ENCODE data around the gene TNS1.
A peak's percentile ranks its signal among the peaks of the same experiment; 100 is the strongest.

The TNS1 gene

GRCh38 chr2:217766356-217766755, 236.4 kb downstream of the TNS1 start:
- CTCF ChIA-PET = no interaction called here
- POLR2A ChIA-PET = no interaction called here
- no peak for TF ChIP-seq L3MBTL2 (conservative IDR thresholded peaks at IDR 0.05)
- DNase-seq (ENCODE audit: extremely low spot score) = no peak

DNA sequence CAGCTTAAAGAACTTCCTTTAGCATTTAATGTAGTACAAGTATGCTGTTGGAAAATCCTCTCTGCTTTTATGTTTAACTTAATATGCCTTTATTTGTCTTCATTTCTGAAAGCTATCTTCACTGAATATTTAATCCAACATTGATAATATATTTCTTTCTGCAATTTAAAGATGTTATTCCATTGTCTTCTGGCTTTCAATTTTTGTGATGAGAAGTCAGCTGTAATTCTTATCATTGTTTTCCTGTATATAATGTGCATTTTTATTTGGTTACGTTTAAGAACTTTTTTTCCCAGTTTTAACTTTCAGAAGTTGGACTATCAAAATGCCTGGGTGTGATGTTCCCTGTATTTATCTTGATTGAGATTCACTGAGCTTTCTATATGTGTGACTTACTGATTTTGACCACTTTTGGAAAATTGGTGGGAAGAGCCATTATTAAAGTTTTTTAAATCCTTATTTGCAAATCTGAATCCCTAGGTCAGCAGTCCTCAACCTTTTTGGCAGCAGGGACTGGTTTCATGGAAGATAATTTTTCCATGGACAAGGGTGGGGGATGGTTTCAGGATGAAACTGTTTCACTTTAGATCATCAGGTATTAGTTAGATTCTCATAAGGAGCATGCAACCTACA, 241.0 kb downstream of the TNS1 start:
- CTCF ChIA-PET = no interaction called here
- no peak for DNase-seq (ENCODE audit: extremely low spot score)
- POLR2A ChIA-PET = no interaction called here
- no peak for TF ChIP-seq CTBP1 (IDR thresholded peaks at IDR 0.05; ENCODE audit: borderline replicate concordance)
- TF ChIP-seq, protein P1, sequence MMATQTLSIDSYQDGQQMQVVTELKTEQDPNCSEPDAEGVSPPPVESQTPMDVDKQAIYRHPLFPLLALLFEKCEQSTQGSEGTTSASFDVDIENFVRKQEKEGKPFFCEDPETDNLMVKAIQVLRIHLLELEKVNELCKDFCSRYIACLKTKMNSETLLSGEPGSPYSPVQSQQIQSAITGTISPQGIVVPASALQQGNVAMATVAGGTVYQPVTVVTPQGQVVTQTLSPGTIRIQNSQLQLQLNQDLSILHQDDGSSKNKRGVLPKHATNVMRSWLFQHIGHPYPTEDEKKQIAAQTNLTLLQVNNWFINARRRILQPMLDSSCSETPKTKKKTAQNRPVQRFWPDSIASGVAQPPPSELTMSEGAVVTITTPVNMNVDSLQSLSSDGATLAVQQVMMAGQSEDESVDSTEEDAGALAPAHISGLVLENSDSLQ (IDR thresholded peaks at IDR 0.05) = no peak
- TF ChIP-seq SUZ12 (IDR thresholded peaks at IDR 0.05) = no peak
- TF ChIP-seq FOXA1 (IDR thresholded peaks at IDR 0.05) = no peak
- no peak for TF ChIP-seq NFRKB (IDR thresholded peaks at IDR 0.05)
- TF ChIP-seq ZNF384 (IDR thresholded peaks at IDR 0.05) = no peak
- TF ChIP-seq FOXM1 (IDR thresholded peaks at IDR 0.05; ENCODE audit: borderline replicate concordance) = no peak
- no peak for TF ChIP-seq TARDBP (IDR thresholded peaks at IDR 0.05)
- no peak for TF ChIP-seq FOXK2 (IDR thresholded peaks at IDR 0.05)
- no peak for TF ChIP-seq ELF4 (IDR thresholded peaks at IDR 0.05)
- no peak for TF ChIP-seq SP1 (IDR thresholded peaks at IDR 0.05)
- no peak for TF ChIP-seq ARNT (IDR thresholded peaks at IDR 0.05)
- no peak for TF ChIP-seq LEF1 (IDR thresholded peaks at IDR 0.05; ENCODE audit: borderline replicate concordance)
- TF ChIP-seq L3MBTL2 (conservative IDR thresholded peaks at IDR 0.05) = no peak

DNA sequence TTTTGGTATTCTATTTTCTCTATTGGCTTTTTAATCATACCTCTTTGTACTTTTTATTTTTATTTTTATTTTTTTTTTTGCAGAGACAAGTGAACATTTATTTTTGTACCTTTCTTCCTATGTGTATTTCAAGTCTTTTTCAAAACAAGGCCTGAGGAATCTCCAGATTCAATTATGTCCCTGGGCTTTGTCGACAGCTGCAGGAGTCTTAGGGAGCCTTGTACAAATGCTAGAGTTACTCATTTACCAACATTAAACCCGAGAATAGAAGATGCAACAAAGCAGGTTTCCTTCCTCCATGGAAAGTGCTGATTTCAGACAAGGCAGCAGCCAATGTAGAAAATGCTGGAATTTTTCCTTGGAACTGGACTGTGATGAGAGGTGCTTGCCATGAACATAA, 242.8 kb downstream of the TNS1 start:
- DNase-seq (ENCODE audit: extremely low spot score) = no peak
- TF ChIP-seq ZNF384 (IDR thresholded peaks at IDR 0.05) (no peak), SP1 (IDR thresholded peaks at IDR 0.05) (no peak), SUZ12 (IDR thresholded peaks at IDR 0.05) (no peak), ARNT (IDR thresholded peaks at IDR 0.05) (no peak), FOXA1 (IDR thresholded peaks at IDR 0.05) (no peak), NFRKB (IDR thresholded peaks at IDR 0.05) (no peak), BHLHE40 (IDR thresholded peaks at IDR 0.05; ENCODE audit: borderline replicate concordance) (no peak), HDGF (IDR thresholded peaks at IDR 0.05; ENCODE audit: borderline replicate concordance) (no peak)
- ChIA-PET POLR2A (no interaction called here), CTCF (no interaction called here)

DNA sequence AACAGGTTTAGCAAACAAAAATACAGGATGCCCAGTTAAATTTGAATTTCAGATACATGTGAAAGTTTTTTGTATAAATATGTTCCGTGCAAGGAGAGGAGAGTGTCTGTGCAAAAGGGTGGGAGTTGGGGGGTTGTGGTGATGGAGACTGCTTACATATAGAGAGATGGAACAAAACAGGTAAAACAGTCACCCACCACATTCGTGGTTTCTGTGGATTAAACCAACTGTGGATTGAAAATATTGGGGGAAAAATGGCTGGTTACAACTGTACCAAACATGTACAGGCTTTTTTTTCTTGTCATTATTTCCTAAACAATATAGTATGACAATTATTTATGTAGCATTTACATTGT, 245.7 kb downstream of the TNS1 start:
- POLR2A ChIA-PET = no interaction called here
- TF ChIP-seq SP1 (IDR thresholded peaks at IDR 0.05) = no peak
- TF ChIP-seq FOXM1 (IDR thresholded peaks at IDR 0.05; ENCODE audit: borderline replicate concordance) = no peak
- TF ChIP-seq CTBP1 (IDR thresholded peaks at IDR 0.05; ENCODE audit: borderline replicate concordance) = no peak
- no peak for TF ChIP-seq ZNF384 (IDR thresholded peaks at IDR 0.05)
- TF ChIP-seq FOXA1 (IDR thresholded peaks at IDR 0.05) = no peak
- TF ChIP-seq L3MBTL2 (conservative IDR thresholded peaks at IDR 0.05) = no peak
- no peak for DNase-seq (ENCODE audit: extremely low spot score)
- CTCF ChIA-PET = interaction anchor here (0.6 to 1.0 kb wide), 2 partner anchors 33 to 245 kb away, joined by 3 to 7 read pairs; no protein-coding TSS in a partner anchor

- POLR2A ChIA-PET = no interaction called here
- 0 out of 2 replicates have a peak, but pooled peaks have one; percentile 43 for TF ChIP-seq L3MBTL2 (conservative IDR thresholded peaks at IDR 0.05)
- TF ChIP-seq FOXM1 (IDR thresholded peaks at IDR 0.05; ENCODE audit: borderline replicate concordance) = no peak
- 0 out of 2 replicates have a peak, but pooled peaks have one; percentile 28 for TF ChIP-seq ARNT (IDR thresholded peaks at IDR 0.05)
- peak; percentile 89 for DNase-seq (ENCODE audit: extremely low spot score)
- CTCF ChIA-PET = interaction anchor here (0.5 to 1.1 kb wide), 7 partner anchors 17 to 1075 kb away, joined by 3 to 10 read pairs (median 3); partner anchors contain the start of gene IGFBP5
Observed at GRCh38 chr2:217756375-217757107, 246.3 kb downstream of the TNS1 start.

DNA sequence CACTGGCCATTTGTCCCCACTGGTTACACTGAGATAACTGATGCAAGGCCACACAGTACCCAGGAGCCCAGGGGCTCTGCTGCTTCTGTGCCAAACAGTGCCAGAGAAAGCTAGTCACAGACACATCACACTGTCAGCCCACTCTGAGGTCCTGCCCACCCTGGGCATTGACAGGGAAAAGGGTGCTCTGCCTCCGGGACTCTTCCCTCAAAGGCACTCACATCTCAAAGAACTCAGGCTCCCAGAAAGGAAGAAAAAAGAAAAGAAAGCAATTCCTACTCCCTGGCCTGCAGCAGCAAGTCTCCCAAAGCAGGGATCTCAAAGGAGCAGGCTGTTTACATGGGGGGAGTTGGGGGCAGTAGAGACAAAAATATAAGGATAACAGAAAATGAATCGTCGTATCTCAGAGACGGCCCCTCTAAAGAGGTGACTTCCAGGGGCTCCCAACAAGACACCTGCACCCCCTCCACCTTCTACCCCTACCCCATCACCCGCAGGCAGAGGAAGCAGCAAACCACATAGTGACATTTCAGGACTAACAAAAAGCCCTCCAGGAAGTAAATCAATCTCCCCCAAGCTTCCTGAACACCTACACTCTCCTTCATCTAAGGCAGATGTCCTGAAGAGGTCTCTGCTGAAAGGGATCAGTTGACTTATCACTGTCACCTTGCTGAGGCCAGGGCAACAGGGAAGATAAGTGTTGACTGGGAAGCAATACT, 247.6 kb downstream of the TNS1 start:
- TF ChIP-seq LEF1 (IDR thresholded peaks at IDR 0.05; ENCODE audit: borderline replicate concordance) (no peak), L3MBTL2 (conservative IDR thresholded peaks at IDR 0.05) (no peak)
- DNase-seq (ENCODE audit: extremely low spot score) = no peak
- CTCF ChIA-PET = interaction anchor here (0.7 to 1.1 kb wide), 2 partner anchors 16 to 20 kb away, joined by 3 read pairs; no protein-coding TSS in a partner anchor
- POLR2A ChIA-PET = no interaction called here

DNA sequence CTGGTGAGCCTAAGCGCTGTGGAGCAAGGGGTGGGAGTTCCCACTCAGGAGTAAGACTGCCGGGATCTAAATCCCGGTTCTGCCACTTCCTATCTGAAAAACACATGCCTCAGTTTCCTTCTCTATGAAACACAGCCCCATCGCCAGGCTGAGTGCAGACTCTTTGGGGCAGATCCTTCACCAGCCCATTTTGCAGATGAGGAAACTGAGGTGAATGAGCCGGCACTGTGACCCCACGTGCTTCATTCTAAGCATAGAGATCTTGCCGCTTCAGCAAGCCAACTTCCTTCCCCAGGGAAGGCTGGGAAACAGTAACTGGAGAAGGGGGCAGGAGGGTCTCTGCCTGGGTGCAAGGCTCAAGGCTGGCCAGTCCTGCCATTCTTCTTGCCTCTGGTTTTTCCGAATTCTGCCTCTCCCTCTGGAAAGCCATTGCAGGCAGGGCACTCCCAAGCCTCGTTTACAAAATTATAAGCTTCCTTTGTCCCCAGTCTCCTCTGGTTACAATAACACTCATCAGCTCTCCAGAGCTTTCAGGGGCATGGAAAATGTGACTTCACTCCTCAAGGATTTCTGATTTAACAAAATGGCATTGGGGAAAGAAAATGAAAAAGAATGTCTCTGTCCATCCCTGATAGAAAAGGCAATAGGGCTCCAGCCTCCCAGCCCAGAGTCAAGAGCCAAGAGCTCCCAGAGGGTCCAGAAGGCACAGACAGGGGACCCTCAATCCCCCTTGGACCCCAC, 249.2 kb downstream of the TNS1 start:
- no peak for TF ChIP-seq HDGF (IDR thresholded peaks at IDR 0.05; ENCODE audit: borderline replicate concordance)
- TF ChIP-seq SUZ12 (IDR thresholded peaks at IDR 0.05) = no peak
- TF ChIP-seq FOXM1 (IDR thresholded peaks at IDR 0.05; ENCODE audit: borderline replicate concordance) = no peak
- CTCF ChIA-PET = no interaction called here
- no peak for DNase-seq (ENCODE audit: extremely low spot score)
- POLR2A ChIA-PET = no interaction called here

All from HEK293T (cell line).